ENCODE data around the gene DLL4.
"Not testable (repeated sequence)": the region's sequence is repeated elsewhere in the genome, so short reads cannot be mapped to it uniquely, and the experiment has no call there.

DNA sequence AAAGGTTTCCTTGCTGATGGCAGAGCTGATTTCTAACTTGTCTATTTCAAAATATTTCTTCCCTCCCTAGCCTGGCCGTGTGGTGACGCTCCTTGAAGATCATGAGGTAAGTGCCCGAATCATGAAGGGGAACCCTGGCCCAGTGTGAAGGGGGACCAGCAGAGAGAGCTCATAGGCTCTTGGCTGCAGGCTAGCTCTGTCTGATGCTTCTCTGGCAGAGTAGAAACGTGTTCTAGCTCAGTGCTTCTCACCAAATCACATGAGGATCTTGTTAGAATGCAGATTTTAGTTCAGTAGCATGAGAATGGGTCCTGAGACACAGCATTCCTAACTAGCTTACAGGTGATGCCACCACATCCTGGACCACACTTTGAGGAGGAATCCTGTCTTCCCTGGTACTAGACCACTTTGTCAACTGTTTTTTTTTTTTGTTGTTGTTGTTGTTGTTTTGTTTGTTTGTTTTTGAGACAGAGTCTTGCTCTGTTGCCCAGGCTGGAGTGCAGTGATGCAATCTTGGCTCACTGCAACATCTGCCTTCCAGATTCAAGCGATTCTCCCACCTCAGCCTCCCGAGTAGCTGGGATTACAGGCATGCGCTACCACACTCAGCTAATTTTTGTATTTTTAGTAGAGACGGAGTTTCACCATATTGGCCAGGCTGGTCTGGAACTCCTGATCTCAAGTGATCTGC lies 25.2 kb downstream of the DLL4 start:
- TF ChIP-seq, protein P1, sequence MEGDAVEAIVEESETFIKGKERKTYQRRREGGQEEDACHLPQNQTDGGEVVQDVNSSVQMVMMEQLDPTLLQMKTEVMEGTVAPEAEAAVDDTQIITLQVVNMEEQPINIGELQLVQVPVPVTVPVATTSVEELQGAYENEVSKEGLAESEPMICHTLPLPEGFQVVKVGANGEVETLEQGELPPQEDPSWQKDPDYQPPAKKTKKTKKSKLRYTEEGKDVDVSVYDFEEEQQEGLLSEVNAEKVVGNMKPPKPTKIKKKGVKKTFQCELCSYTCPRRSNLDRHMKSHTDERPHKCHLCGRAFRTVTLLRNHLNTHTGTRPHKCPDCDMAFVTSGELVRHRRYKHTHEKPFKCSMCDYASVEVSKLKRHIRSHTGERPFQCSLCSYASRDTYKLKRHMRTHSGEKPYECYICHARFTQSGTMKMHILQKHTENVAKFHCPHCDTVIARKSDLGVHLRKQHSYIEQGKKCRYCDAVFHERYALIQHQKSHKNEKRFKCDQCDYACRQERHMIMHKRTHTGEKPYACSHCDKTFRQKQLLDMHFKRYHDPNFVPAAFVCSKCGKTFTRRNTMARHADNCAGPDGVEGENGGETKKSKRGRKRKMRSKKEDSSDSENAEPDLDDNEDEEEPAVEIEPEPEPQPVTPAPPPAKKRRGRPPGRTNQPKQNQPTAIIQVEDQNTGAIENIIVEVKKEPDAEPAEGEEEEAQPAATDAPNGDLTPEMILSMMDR (conservative IDR thresholded peaks at IDR 0.05) = not testable (repeated sequence)
- not testable (repeated sequence) for TF ChIP-seq ZFX (IDR thresholded peaks at IDR 0.05)

Data from C4-2B (cell line).